Activated T-cell treated with anti-CD3 and anti-CD28 coated beads for 4 hours (primary cell): ENCODE results near the gene ABCC2.
"Not testable (repeated sequence)": the region's sequence is repeated elsewhere in the genome, so short reads cannot be mapped to it uniquely, and the experiment has no call there.

Experiments
- DNase-seq: peaks from one replicate; pipeline ENCODE4 v3.0.0-alpha.2; 2020

ABCC2 gene

DNA sequence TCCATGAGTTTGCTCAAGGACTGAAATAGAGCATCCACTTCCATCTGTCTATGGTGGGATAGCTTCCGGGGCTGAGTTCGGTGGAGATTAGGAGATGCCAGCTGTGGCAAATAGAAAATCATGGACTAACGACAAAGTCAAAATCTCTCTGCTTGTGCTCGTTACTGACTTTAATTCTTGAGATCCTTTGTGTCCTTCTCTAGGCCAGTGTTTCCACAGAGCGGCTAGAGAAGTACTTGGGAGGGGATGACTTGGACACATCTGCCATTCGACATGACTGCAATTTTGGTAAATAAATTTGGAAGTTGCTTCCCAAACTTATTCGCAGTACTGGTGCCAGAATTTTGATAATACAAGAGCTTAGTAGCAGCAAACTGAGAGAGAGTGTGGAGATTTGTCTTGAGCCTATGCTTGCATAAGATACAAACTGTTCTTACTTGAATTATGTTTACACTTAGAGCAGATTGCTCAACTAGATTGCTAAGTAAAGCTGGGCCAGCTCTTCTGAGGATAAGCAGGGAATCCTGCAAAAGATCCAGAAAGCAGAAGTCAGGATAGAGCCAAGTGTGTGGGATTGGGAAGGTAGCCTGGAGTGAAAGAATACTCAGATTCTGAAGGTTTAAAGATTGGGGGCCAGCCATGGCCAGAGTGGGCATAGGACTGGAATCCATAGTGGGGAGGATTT lies 27.6 kb downstream of the ABCC2 start:
- DNase-seq: no peak

DNA sequence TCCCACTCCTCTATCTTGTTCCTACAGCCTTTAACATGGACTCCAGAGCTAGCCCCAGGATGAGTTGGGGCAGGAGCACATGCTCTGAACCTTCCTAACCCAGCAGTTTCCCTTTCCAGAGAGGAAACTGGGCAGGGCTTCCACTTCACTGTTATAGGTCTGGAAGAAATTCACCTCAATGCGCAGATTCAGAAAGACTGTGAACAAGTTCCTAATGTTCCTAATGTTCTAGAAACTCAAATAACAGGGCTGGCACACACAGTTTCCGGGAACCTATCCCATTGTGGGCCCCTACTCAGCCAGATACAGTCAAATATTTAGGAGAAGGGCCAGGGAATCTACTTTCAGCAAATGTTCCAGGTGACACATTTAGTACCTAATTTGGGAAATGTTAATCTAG lies 29.7 kb downstream of the ABCC2 start:
- DNase-seq: no peak

DNA sequence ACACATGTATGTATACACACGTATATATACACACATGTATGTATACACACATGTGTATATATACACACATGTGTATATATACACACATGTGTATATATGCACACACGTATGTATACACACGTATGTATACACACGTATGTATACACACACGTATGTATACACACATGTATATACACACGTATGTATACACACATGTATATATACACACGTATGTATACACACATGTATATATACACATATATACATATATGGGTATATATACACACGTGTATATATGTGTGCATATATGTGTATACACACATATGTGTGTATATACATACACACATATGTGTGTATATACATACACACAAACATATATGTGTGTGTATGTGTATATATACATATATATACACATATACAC lies 31.7 kb downstream of the ABCC2 start:
- no peak for DNase-seq

DNA sequence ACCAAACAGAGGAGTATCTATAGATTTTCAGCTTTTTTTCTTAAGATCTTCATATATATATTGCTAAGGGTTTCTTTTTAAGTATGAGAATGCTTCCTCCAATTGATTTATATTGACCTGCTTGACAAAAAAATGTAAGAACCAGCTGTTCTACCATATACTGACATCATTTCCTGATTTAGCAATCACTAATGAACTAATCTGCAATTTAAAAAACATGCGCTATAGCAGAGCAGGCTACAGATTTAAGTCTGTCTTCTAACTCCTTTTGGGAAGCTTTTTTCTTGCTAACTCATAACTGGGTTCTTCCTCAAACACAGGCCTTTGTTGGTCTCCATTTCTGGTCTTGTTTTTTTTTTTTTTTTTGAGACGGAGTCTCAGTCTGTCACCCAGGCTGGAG lies 33.2 kb downstream of the ABCC2 start:
- no peak for DNase-seq

DNA sequence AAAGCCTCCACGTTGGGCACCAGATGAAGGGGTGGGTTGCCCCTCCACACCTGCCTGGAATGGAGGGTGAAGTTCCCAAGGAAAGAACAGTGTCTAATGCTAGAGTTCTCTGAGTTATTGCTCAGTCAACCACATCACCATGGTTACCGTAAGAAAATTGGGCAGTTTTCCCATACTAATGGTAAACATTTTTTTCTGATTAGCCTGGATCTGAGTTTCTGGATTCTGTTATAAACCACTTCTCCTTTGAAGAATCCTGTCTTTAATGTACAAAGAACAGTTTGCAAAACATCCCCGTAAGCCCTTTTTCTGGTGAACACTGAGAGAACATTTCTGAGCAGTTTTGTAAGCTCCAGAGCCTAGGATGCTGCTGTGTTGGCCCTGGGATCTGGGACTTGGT lies 45.5 kb downstream of the ABCC2 start:
- no peak for DNase-seq

DNA sequence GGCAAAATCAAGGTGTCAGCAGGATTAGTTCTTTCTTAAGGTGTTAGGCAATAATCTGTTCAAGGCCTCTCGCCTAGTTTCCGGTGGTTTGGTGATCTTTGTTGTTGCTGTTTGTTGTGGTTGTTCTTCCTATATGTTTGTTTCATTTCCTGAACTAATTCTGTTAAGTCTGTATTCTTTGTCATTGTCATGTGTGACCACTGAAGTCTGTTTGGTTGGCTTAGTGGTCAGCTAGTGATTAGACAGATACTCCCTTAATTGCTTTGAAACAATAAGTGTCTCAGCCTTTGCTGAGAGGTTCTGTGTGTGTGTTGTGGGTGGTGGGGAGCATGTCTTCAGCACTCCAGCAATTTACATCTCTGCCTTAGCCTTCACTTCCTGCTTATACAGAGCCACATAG lies 46.0 kb downstream of the ABCC2 start:
- no peak for DNase-seq

DNA sequence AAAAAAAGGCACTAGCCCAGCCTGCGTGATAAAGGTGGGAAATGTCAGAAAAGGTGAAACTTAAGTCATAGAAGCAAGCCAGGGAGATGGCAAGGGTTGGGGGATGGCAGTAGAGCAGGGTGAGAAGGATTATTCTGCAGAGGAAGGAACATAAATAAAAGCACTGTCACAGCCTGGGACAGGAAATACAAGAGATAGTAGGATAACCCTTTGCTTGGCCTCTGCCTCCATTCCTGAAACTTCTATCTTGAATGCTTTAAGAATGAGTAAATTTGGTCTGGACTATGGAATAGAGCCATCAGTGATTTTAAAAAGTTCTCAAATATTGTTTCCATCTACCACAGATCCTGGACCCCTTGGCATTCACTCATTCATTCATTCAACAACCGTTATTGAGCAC lies 50.0 kb downstream of the ABCC2 start:
- no peak for DNase-seq

DNA sequence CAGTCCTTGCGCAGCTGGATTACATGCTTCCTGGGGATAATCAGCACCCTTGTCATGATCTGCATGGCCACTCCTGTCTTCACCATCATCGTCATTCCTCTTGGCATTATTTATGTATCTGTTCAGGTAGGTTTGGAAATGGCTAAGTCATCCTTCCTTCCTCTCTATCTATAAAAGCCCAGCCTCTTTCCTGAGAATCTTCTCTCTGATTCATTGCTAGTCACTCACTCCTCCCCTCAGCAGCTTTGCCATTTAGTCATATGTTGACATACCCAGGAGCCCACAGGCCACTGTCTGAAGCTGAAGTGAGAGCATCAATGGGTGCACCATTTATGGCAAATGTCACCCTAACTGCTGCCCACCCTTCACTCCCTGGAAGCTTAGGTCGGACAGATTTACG lies 52.0 kb downstream of the ABCC2 start:
- DNase-seq: no peak

DNA sequence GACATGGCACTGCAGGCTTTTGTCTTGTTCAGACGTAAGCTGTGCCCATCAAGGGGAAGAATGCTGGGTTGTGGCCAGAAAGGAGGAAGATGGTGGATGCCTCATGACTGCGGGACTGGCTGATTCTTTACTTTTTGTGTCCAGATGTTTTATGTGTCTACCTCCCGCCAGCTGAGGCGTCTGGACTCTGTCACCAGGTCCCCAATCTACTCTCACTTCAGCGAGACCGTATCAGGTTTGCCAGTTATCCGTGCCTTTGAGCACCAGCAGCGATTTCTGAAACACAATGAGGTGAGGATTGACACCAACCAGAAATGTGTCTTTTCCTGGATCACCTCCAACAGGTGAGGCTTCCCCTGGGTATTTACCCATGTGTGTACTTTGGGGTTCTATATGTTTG lies 53.5 kb downstream of the ABCC2 start:
- no peak for DNase-seq

DNA sequence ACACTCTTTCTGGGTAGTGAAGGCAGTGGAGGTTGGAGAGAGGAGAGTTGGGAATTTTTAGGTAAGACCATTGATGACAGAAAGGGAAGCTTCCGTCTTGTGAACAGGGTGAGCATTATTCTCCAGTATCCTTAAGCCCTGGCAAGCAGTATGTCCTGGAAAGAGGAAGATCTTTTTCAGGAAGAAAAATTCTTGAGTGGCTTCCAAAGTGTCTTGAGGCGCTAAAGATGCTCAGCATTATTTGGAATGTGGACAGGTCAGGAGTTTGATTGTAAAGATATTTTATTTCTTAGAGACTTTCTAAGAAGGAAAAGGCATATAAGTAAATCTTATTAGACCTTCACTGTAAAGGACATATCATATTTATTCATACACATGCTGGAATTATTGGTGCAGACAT lies 54.3 kb downstream of the ABCC2 start:
- no peak for DNase-seq

DNA sequence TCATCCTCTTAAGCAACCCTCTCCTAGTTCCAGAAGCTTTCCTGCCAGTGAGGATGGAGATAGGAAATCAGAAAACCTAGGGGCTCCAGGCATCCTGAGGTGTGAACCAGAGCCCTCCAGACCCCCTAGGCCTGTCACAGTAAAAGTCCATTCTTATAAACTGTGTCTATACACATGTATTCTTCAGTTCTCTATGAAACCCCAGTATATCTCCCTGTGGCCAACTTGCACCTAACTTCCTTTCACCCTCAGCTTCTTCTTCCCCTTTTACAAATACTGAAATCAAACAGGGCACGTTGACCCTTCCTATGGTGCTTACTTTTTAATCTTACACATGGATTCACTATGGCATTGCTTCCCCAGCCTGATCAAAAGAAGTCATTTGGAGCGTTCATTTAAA lies 58.4 kb downstream of the ABCC2 start:
- not testable (repeated sequence) for DNase-seq

DNA sequence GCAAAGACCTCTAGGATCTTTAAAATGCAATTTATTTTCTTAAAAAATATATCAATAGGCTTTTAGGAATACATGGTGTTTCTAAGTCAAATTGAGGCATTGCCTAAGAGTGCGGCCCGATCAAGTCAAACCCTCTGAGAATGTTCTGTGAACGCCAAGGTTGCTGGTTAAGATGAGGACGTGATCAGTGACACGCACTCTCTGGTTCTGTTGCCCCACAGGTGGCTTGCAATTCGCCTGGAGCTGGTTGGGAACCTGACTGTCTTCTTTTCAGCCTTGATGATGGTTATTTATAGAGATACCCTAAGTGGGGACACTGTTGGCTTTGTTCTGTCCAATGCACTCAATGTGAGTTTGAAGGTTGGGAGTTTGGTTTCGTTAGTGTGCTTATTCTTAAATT lies 59.3 kb downstream of the ABCC2 start:
- DNase-seq: no peak

DNA sequence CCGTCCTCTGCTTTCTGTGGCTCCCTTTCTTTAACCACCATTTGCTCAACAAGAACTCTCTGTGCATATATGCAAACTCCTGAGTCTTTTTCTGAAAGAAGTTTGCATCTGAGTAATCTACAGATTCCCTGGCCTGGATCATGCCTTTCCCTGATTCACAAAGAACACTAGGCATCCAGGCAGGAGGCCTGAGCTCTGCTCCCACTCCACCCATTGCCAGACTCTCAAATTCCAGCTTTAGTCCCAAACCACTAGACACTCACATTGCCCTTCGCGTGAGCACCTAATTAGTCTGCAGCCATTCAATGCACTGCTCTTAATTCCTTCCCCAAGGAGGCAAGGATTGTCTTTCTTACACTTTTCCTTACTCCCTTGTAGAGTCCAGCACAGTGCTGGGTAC lies 60.9 kb downstream of the ABCC2 start:
- DNase-seq: no peak

DNA sequence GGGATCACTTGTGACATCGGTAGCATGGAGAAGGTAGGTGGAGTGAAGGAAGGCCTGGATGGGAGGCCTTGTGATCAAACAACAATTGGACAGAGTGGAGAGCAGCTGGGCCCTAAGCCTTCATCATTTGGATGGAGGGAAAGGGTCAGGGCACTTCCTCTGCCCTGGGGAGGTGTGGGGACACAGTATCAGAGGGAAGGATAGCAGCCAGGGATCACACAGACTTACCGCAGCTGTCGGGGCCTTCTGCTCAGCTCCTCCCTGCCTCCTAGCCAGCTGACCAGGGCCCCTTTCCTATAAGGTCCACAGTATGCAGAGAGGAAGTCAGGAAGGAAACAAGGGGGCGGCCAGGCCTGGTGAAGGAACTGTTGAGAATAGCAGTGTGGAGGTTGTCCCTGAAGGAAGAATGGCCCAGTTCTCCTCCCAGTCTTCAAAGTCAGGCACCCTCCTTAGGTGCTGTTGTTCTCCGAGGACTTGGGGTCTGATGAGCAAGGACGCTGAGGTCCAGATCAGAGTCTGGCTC lies 62.1 kb downstream of the ABCC2 start:
- no peak for DNase-seq

DNA sequence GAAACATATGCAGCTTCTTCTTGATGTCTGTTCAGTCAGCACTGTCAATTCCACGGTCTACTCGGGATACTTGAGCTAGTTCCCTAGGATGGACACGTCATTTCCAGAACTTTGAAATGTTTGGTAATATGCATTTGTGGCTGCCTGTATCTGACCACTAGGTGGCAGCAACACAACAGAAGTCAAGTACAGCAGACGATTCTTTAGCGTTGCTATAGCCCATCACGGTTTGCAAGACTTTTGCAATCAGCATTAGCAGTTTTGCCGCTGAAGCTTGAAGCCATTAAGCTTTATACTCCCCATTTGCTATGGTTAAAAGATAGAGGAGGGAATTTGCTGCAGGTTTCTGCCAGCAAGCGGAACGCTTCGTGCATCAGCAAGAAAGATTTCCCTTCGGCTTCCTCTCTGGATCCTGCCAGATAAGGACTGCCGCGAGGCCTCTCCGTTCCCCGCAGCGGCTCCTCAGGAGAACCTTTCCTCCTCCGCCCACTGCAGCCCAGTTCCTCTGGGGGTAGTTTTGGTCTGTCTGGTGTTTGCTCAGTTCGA lies 63.5 kb downstream of the ABCC2 start:
- peak; percentile 60 for DNase-seq

DNA sequence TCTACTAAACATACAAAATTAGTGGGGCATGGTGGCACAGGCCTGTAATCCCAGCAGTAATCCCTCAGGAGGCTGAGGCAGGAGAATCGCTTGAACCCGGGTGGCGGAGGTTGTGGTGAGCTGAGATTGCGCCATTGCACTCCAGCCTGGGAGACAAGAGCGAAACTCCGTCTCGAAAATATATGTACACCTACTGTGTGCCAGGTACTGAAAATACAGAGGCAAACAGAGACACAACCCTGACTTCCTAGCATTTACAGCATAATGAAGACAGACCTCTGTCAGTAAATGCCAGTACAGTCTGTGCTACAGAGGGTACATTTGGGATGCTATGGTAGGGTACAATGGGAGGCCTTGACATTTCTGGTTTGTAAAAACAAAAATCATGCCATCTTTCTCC lies 66.6 kb downstream of the ABCC2 start:
- DNase-seq: no peak

DNA sequence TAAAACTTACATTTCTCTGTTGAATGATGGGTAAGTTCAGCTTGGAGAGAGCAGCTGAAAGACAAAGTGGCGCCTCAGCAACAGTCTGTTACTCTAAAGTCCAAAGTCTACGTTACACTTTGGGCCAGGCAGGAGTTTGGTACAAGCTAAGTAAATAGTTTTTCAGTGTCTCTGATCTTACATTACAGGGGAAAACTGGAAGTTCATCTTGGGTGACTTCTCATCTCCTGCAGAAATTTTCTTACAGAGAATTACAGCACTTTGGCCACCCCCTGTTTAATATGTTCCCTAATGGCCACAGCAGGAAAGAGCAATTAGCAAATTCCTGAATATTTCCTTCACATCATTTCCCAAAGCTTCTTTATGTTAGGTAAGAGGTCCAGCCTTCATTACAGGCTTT lies 67.1 kb downstream of the ABCC2 start:
- no peak for DNase-seq

DNA sequence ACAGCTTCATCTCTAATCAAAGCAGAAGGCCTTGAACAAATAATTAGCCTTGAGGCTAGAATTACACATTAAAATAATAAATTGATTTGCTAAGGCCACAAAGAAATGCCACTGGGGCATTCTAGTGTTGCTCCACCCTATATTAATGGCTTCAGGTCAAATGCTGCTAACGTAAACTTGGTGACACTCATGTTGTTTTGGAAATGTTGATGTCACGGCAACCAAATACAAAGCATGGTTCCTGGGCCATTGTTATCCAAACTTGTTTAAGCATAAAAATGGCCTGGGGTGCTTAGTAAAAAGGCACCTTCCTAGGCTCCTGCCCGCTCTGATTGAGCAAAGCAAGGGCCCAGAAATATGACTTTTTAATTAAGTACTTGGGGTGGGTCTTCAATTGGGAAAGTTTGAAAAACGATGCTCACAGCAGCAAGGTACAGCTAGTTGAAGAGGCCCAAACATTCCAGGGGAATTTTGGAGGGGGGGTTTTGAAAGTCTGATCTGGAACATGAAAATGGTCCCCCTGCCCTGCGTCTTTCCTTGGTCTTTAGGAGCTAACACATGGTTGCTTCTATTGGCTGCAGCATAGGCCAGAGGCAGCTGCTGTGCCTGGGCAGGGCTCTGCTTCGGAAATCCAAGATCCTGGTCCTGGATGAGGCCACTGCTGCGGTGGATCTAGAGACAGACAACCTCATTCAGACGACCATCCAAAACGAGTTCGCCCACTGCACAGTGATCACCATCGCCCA lies 67.8 kb downstream of the ABCC2 start:
- DNase-seq: no peak

DNA sequence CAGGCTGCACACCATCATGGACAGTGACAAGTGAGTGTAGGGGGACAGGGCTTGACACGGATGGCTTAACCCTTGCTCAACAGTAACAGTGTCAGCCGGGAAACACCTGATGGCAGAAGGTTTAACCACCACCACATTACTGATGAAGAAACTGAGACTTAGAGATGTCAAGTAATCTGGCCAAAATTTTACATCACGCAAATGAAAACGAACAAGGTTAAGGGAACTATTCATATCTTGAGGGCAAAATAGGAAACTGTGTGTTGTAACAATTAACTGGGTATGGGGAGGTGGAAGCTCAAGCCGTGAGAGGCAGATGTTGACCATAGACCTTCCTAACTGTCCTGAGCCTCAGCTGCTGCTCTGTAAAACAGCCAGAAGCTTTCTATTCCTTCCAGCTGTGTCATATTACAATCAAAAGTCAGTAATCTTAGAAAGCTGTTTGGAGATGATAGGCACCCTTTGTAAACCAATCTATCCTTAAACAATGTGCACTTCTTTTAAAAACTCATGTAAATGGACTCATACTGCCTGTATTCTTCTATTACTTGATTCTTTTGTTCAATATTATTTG lies 68.4 kb downstream of the ABCC2 start:
- DNase-seq: no peak

DNA sequence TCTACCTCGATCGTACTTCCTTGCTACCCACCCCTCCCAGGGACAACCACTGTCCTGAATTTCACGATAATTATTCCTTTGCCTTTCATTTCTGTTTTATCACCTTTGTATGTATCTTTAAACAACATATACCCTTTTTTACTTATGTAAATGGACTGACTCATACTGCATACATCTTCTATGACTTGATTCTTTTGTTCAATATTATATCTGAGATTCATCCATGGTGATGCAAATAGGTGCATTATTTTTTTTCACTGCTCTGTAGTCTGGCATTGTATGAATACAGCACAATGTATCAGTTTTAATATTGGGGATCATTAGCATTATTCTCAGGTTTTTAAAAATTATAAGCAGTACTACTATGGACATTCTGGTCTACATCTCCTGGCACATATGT lies 69.4 kb downstream of the ABCC2 start:
- DNase-seq: no peak

DNA sequence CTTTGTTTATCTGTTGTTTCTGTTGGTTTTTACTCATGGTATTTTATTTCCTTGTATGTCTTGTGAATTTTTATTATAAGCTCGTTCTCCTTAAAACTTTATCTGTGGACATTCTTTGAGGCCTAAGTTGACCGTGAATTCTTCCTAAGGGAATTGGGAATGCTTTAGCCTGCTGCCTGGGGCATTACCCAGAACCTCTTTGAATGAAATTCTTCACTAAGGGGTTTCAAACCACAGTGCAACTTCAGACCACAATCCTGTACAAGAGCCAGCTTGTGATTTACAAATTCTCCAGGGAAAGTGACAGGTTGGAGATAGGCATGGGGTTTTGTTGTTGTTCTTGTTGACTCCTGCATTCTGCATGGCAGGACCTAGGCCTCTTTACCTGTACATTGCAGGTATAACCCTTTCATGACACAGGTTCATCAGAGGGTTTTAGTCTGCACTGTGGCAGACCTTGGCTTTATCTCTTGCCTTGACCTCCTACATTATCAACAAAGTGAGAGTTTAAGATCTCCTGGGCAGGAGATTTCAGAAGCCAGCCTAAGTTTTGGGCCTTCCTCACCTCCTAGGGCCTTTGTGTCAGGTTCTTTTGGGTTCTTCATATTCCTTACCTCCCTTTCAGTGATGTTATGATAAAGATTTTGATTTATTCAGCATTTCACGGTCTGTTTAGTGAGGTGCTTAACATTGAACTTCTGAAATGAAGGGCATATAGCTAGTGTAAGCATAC lies 70.2 kb downstream of the ABCC2 start:
- no peak for DNase-seq

DNA sequence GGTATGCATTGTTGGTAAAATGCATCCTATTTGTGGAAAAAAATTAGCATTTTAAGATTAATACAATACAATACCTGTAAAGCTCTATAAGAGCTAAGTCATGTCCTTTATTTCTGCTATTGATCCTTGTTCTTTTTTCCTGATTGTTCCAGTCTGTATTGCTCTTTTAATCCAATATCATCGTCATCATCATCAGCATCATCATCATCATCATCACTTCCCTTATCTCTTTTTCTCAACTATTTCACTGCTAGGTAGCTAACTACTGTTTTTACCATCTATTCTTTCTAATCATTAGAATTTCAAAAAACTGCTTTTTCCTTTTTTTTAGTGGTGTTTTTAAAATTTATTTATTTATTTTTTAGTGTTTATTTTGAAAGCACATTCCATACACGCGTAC lies 71.2 kb downstream of the ABCC2 start:
- DNase-seq: no peak

DNA sequence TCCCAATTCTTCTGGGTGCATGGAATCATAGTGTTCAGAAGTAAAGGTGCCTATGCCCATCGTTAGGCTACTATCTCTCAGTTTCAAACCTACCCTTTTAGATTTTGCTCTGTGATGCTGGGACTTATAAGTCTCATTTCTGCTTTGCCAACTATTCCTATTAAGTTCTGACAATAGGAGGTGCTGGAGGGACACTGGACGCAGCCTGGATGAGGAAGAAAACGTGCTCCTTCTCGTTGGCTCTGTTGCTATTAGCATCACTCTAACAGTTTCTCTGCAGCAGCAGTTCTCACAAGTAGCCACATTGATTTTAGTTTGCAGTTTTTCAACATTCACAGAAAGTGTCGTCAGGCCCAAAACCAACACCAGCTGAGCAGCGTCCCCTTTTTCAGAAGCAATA lies 72.4 kb downstream of the ABCC2 start:
- DNase-seq: no peak
